Body of pancreas (tissue), 4 donors: Measurements from ENCODE around the gene BAHCC1. TPM values are rescaled to one million over a fixed set of nuclear protein-coding genes. Genes with fewer than 3 reads are reported as not detected.
A peak's percentile ranks its signal among the peaks of the same experiment; 100 is the strongest.

ENCODE experiments used
- ATAC-seq: fragments of 150-250 bp; one replicate; pipeline ENCODE4 v1.9.1; 2016
- DNase-seq, 4 donors: peaks; one replicate each; pipeline ENCODE4 v3.0.0-alpha.2; 2019
- H3K27ac ChIP-seq, 4 donors: fragments of 200-600 bp; sonication (generic); 1 replicate in 3 of 4; 2 replicates in 1 of 4; pipeline versions ENCODE4 v1.5.1 to v1.6.1; 2016 to 2019; ENCODE audit warnings: mild to moderate bottlenecking in 1 of 4, mixed read lengths in 1 of 4, moderate library complexity in 1 of 4
- H3K27me3 ChIP-seq, 2 donors: fragments of 200-600 bp; sonication (generic); one replicate each; pipeline ENCODE4 v1.6.0; 2016; ENCODE audit warnings: mild to moderate bottlenecking in 1 of 2
- H3K36me3 ChIP-seq, 2 donors: fragments of 200-600 bp; sonication (generic); replicated peaks in 1 of 2; 2 replicates each; pipeline ENCODE4 v1.5.1; 2016; ENCODE audit warnings: low read depth in 2 of 2; ENCODE audit not compliant: insufficient read depth in 1 of 2
- H3K4me1 ChIP-seq: fragments of 200-600 bp; sonication (generic); one replicate; pipeline ENCODE4 v1.6.0; 2016
- H3K4me3 ChIP-seq, 2 donors: fragments of 200-600 bp; sonication (generic); 1 replicate in 1 of 2; 2 replicates in 1 of 2; pipeline ENCODE4 v1.5.1; 2016 to 2019
- H3K9me3 ChIP-seq, 3 donors: fragments of 200-600 bp; sonication (generic); 1 replicate in 2 of 3; 2 replicates in 1 of 3; pipeline ENCODE4 v1.5.1; 2016
- POLR2A ChIP-seq, 3 donors: fragments of 450-650 bp; IDR thresholded peaks; one replicate each; pipeline ENCODE4 v1.6.1; 2016; ENCODE audit warnings: antibody characterized with exemption in 3 of 3, mild to moderate bottlenecking in 2 of 3
- WGBS, 2 donors: methylation state at CpG; one replicate each; pipeline ENCODE4 v1.1.5; 2017; 5-methylcytosine and 5-hydroxymethylcytosine counted together
- intact Hi-C: fragments of 100-400 bp; cut with DNase I; formaldehyde crosslinking; loops from one replicate; pipeline ENCODE4 v1.15.1; 2023
- total RNA-seq, 2 donors: library from RNA; depleted of rRNA; stranded (reverse); fragments of >200 nt; gene quantifications; one replicate each; pipeline ENCODE4 v1.1.0, GENCODE V29; 2016
- TF ChIP-seq, protein P1 (sequence below), 7 experiments: fragments of 450-650 bp in 4 of 7; fragments of 200-600 bp in 3 of 7; sonication (generic) in 3 of 7; IDR thresholded peaks; one replicate each; pipeline ENCODE4 v1.5.1; 2016 to 2019; ENCODE audit warnings: antibody characterized with exemption in 7 of 7

The BAHCC1 gene
- total RNA-seq, 2 donors from 2014 or later, result 5.7 to 14.8 TPM

GRCh38 chr17:81400154-81400977, 5.1 kb downstream of the BAHCC1 start:
- DNase-seq, result peak in 3 of 4 donors; percentile 54 to 67 (median 65)
- Histone ChIP-seq H3K4me1 (peaks cover 53% of the 10 kb centered on the region), H3K27ac (peak overlapping the region; percentile 52 to 93 (median 88)), H3K36me3 (no peaks in the 10 kb centered on the region), H3K4me3 (peak overlapping the region; percentile 50 to 57), H3K9me3 (no peaks in the 10 kb centered on the region), H3K27me3 (no peaks in the 10 kb centered on the region)
- 27 to 68% methylated on average over 50 to 66 of the region's 67 CpGs for WGBS, 2 donors
- intact Hi-C loops, result loop anchor here (10.0 kb wide), 1 partner anchor 74 kb away; no protein-coding TSS in a partner anchor
- TF ChIP-seq POLR2A (IDR thresholded peaks at IDR 0.05), result peak in 2 of 3 donors; percentile 42 to 44
- TF ChIP-seq, protein P1, sequence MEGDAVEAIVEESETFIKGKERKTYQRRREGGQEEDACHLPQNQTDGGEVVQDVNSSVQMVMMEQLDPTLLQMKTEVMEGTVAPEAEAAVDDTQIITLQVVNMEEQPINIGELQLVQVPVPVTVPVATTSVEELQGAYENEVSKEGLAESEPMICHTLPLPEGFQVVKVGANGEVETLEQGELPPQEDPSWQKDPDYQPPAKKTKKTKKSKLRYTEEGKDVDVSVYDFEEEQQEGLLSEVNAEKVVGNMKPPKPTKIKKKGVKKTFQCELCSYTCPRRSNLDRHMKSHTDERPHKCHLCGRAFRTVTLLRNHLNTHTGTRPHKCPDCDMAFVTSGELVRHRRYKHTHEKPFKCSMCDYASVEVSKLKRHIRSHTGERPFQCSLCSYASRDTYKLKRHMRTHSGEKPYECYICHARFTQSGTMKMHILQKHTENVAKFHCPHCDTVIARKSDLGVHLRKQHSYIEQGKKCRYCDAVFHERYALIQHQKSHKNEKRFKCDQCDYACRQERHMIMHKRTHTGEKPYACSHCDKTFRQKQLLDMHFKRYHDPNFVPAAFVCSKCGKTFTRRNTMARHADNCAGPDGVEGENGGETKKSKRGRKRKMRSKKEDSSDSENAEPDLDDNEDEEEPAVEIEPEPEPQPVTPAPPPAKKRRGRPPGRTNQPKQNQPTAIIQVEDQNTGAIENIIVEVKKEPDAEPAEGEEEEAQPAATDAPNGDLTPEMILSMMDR (IDR thresholded peaks at IDR 0.05), result no peak
- no peak for ATAC-seq

DNA sequence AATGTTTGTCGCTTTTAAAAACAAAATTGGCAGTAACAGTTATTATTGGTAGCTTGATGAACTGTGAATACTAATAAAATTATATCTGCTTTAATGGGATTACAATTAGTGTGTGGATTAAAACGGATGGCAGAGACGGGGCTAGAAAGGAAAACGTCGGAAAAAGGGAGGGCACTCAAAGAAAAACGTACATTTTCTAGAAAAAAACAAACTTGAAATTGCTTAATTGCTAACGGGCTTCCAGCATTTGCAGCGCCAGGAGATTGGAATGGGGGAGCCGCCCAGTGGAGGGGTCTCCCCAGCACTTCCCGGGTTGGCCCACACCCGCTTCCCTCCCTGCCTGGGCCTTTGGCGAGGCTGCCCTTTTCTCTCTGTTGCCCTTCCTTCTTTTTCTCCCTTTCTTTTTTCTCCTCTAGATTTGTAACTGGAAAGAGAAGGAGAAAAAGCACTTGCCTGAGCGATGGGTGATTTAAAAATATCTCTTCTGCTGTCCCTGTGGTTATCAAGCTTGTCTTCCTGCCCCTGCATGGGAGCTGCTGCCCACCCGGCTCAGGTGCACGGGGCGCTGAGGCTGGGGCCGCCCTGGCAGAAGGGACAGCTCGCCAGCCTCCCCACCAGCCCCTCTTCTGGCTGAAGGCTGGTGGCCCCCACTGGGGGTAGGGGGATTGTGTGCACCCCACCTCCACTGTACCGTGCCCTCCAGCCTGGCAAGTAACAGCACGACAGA, 5.9 kb downstream of the BAHCC1 start:
- Histone ChIP-seq H3K4me1 (peaks cover 59% of the 10 kb centered on the region), H3K27me3 (no peaks in the 10 kb centered on the region), H3K4me3 (no peak overlapping the region), H3K27ac (peak overlapping the region in 3 of 4 donors; percentile 86 to 93 (median 90)), H3K9me3 (no peaks in the 10 kb centered on the region), H3K36me3 (no peaks in the 10 kb centered on the region)
- no peak for DNase-seq
- ATAC-seq, result no peak
- intact Hi-C loops, result loop anchor here (10.0 kb wide), 1 partner anchor 74 kb away; no protein-coding TSS in a partner anchor
- 65 to 84% methylated on average over 17 to 20 of the region's 20 CpGs for WGBS, 2 donors
- TF ChIP-seq POLR2A (IDR thresholded peaks at IDR 0.05), result no peak
- TF ChIP-seq, protein P1 (IDR thresholded peaks at IDR 0.05), result no peak

DNA sequence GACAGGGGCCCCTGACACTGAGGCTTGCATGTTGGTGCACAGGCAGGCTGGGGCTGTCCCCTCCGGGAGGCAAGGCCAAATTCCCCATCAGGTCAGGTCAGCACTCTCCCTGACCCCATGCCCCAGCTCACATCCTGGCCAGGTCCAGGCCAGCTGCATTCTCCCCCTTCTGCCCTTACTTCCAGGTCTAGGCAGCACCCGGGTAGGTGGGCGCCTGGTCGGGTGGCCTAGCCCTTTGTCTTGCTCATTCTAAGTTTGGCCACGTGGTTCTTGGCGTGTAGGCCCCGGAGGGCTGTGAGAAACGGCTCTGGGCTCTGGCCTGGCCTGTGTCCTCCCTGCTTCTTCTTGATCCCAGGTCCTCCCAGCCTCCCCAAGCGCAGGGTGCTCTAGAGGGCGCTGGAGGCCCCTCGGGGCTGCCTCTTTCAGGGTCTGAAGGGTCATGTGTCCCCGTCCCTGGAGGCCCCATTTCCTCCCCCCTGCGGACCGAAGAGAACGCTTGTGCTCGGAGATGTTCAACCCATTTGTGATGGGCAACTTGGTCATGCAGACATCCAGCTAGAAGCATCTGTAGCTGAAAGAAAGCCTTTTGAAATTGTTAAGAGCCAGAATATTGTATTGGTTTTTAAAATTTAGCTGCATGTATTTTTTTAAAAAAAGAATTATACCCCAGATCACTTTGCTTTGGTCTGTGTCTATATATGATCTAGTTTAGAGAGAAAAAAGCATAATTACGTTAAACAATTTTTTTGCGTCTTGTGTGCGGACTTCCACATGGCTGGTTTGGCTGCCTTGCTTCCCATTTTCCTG, 6.7 kb downstream of the BAHCC1 start:
- WGBS, 2 donors, result 57 to 65% methylated on average over 6 to 19 of the region's 19 CpGs
- Histone ChIP-seq H3K36me3 (no peaks in the 10 kb centered on the region), H3K9me3 (no peaks in the 10 kb centered on the region), H3K4me3 (no peak overlapping the region), H3K27me3 (no peaks in the 10 kb centered on the region), H3K27ac (peak overlapping the region in 2 of 4 donors; percentile 34 to 93), H3K4me1 (peaks cover 56% of the 10 kb centered on the region)
- no peak for TF ChIP-seq POLR2A (IDR thresholded peaks at IDR 0.05)
- TF ChIP-seq, protein P1 (IDR thresholded peaks at IDR 0.05), result peak in 3 of 7 experiments; percentile 13 to 21 (median 19)
- intact Hi-C loops, result loop anchor here (10.0 kb wide), 1 partner anchor 73 kb away; no protein-coding TSS in a partner anchor
- ATAC-seq (no peak), DNase-seq (peak in 2 of 4 donors; percentile 40 to 43)

- 84% methylated on average over 9 of the region's 9 CpGs for WGBS, 2 donors
- Histone ChIP-seq H3K27me3 (no peaks in the 10 kb centered on the region), H3K36me3 (no peaks in the 10 kb centered on the region), H3K4me3 (no peak overlapping the region), H3K9me3 (no peaks in the 10 kb centered on the region), H3K4me1 (peaks cover 51% of the 10 kb centered on the region), H3K27ac (peak overlapping the region in 1 of 4 donors; percentile 16)
- ATAC-seq (no peak), DNase-seq (no peak)
- TF ChIP-seq, protein P1 (IDR thresholded peaks at IDR 0.05), result no peak
- no peak for TF ChIP-seq POLR2A (IDR thresholded peaks at IDR 0.05)
- intact Hi-C loops, result loop anchor here (10.0 kb wide), 1 partner anchor 72 kb away; no protein-coding TSS in a partner anchor
Measured at GRCh38 chr17:81402530-81402941, 7.3 kb downstream of the BAHCC1 start.
